HepG2 (cell line): Measurements from ENCODE around the gene VRK2.

Experiments
- POLR2AphosphoS5 ChIP-seq: IDR thresholded peaks from 2 replicates; pipeline ENCODE4 v1.6.1; 2012; ENCODE audit warnings: low read depth, low read length
- TARDBP ChIP-seq: sonication (generic); formaldehyde crosslinking; IDR thresholded peaks from 2 replicates; pipeline ENCODE4 v1.8.0; 2022; ENCODE audit warnings: mild to moderate bottlenecking, missing genetic modification reagents
- TCF7L2 ChIP-seq: IDR thresholded peaks from 2 replicates; pipeline ENCODE4 v1.6.1; 2011; ENCODE audit warnings: mild to moderate bottlenecking, low read depth, low read length, moderate library complexity
- ZNF605 ChIP-seq: sonication (generic); formaldehyde crosslinking; IDR thresholded peaks from 2 replicates; pipeline ENCODE4 v1.8.0; 2022; ENCODE audit warnings: mild to moderate bottlenecking, missing genetic modification reagents
- ZNF768 ChIP-seq: sonication (generic); formaldehyde crosslinking; IDR thresholded peaks from 2 replicates; pipeline ENCODE4 v1.4.0; 2020; ENCODE audit warnings: missing genetic modification reagents
- TF ChIP-seq, protein P1 (sequence below): sonication (generic); formaldehyde crosslinking; IDR thresholded peaks from 2 replicates; pipeline ENCODE4 v1.5.0; 2020; ENCODE audit warnings: mild to moderate bottlenecking, missing genetic modification reagents, moderate library complexity

- no peak for TF ChIP-seq TARDBP (CRISPR knock-in tag)
- TF ChIP-seq ZNF768 (CRISPR knock-in tag), result no peak
- TF ChIP-seq, protein P1, sequence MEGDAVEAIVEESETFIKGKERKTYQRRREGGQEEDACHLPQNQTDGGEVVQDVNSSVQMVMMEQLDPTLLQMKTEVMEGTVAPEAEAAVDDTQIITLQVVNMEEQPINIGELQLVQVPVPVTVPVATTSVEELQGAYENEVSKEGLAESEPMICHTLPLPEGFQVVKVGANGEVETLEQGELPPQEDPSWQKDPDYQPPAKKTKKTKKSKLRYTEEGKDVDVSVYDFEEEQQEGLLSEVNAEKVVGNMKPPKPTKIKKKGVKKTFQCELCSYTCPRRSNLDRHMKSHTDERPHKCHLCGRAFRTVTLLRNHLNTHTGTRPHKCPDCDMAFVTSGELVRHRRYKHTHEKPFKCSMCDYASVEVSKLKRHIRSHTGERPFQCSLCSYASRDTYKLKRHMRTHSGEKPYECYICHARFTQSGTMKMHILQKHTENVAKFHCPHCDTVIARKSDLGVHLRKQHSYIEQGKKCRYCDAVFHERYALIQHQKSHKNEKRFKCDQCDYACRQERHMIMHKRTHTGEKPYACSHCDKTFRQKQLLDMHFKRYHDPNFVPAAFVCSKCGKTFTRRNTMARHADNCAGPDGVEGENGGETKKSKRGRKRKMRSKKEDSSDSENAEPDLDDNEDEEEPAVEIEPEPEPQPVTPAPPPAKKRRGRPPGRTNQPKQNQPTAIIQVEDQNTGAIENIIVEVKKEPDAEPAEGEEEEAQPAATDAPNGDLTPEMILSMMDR (CRISPR knock-in tag), result no peak
- no peak for TF ChIP-seq TCF7L2
- TF ChIP-seq ZNF605, result no peak
- TF ChIP-seq POLR2AphosphoS5, result no peak
These were observed 19.6 kb upstream of the VRK2 start for GRCh38 chr2:58027029-58027428.
